ENCODE measurements around the gene SEMA3F. TPM values are rescaled to one million over a fixed set of nuclear protein-coding genes. Genes with fewer than 3 reads are reported as not detected.

Gene SEMA3F
- total RNA-seq, 6 experiments from 2014 or later: 20.5 to 35.6 (median 22.8) TPM

DNA sequence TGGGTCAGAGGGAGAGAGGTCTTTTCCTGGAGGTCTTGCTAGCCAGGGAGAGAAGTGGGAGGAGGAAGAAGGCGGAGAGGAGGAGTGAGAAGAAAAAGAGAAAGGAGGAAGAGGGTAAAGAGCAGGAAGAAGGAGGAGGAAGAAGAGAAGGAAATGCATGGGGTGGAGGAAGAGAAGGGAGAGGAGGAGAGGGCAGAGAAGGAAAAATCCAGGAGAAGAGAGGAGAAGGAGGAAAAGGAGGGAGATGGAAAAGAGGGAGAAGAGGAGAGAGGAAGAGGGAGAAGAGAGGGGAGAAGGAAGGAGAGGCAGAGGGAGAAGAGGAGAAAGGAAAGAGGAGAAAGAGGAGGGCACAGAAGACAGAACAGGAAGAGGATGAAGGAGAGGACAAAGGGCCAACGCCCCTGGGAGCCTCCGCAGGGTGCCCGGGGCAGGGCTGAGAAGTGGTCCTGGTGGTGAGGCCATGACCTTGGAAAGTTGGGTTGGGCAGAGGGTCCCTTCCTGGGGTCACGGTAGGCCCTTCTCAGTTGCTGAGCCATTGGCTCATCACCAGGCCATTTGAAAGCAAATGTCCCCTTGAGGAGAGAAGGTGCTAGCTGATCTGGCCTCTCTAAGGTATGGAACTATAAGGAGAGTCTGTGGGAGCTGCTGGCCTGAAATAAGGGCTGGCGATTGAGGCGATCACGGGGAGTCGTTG lies 1.2 kb upstream of the SEMA3F start:
- H3K4me1 Mint-ChIP-seq (ENCODE audit: low read depth): peaks cover 39% of the 10 kb centered on the region
- H3K9me3 Mint-ChIP-seq: no peaks in the 10 kb centered on the region
- H3K27ac Mint-ChIP-seq: no peak overlapping the region
- TF ChIP-seq, protein P1, sequence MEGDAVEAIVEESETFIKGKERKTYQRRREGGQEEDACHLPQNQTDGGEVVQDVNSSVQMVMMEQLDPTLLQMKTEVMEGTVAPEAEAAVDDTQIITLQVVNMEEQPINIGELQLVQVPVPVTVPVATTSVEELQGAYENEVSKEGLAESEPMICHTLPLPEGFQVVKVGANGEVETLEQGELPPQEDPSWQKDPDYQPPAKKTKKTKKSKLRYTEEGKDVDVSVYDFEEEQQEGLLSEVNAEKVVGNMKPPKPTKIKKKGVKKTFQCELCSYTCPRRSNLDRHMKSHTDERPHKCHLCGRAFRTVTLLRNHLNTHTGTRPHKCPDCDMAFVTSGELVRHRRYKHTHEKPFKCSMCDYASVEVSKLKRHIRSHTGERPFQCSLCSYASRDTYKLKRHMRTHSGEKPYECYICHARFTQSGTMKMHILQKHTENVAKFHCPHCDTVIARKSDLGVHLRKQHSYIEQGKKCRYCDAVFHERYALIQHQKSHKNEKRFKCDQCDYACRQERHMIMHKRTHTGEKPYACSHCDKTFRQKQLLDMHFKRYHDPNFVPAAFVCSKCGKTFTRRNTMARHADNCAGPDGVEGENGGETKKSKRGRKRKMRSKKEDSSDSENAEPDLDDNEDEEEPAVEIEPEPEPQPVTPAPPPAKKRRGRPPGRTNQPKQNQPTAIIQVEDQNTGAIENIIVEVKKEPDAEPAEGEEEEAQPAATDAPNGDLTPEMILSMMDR (IDR thresholded peaks at IDR 0.05): no peak
- no peaks in the 10 kb centered on the region for H3K36me3 Mint-ChIP-seq (ENCODE audit: low read depth)
- DNase-seq: no peak
- peaks cover 6% of the 10 kb centered on the region for H3K27me3 Mint-ChIP-seq (ENCODE audit: insufficient read depth)
- H3K4me3 Mint-ChIP-seq: peak overlapping the region; percentile 64

- peaks cover 41% of the 10 kb centered on the region for H3K4me1 Mint-ChIP-seq (ENCODE audit: low read depth)
- peak overlapping the region; percentile 64 for H3K4me3 Mint-ChIP-seq
- peaks cover 6% of the 10 kb centered on the region for H3K27me3 Mint-ChIP-seq (ENCODE audit: insufficient read depth)
- TF ChIP-seq, protein P1 (IDR thresholded peaks at IDR 0.05): peak; percentile 32; the same call in 1 of the 2 replicates
- H3K27ac Mint-ChIP-seq: no peak overlapping the region
- no peak for DNase-seq
- no peaks in the 10 kb centered on the region for H3K36me3 Mint-ChIP-seq (ENCODE audit: low read depth)
- H3K9me3 Mint-ChIP-seq: no peaks in the 10 kb centered on the region
These were observed 666 bp upstream of the SEMA3F start for GRCh38 chr3:50154476-50154839.

- H3K4me1 Mint-ChIP-seq (ENCODE audit: low read depth): peaks cover 41% of the 10 kb centered on the region
These were observed 361 bp downstream of the SEMA3F start for GRCh38 chr3:50155491-50155878.

GRCh38 chr3:50155891-50156290 lies 767 bp downstream of the SEMA3F start:
- Mint-ChIP-seq H3K9me3 (no peaks in the 10 kb centered on the region), H3K4me1 (ENCODE audit: low read depth) (peaks cover 41% of the 10 kb centered on the region), H3K27ac (peak overlapping the region; percentile 67; the same call in 1 of the 2 replicates), H3K4me3 (peak overlapping the region; percentile 88), H3K27me3 (ENCODE audit: insufficient read depth) (peaks cover 6% of the 10 kb centered on the region), H3K36me3 (ENCODE audit: low read depth) (no peaks in the 10 kb centered on the region)
- TF ChIP-seq, protein P1 (IDR thresholded peaks at IDR 0.05): no peak
- no peak for DNase-seq

More at GRCh38 chr3:50155491-50155878, 361 bp downstream of the SEMA3F start:
- peak overlapping the region; percentile 88 for H3K4me3 Mint-ChIP-seq
- no peaks in the 10 kb centered on the region for H3K9me3 Mint-ChIP-seq
- DNase-seq: no peak
- H3K27me3 Mint-ChIP-seq (ENCODE audit: insufficient read depth): peaks cover 6% of the 10 kb centered on the region
- H3K27ac Mint-ChIP-seq: peak overlapping the region; percentile 67; the same call in 1 of the 2 replicates
- TF ChIP-seq, protein P1 (IDR thresholded peaks at IDR 0.05): no peak
- H3K36me3 Mint-ChIP-seq (ENCODE audit: low read depth): no peaks in the 10 kb centered on the region

DNA sequence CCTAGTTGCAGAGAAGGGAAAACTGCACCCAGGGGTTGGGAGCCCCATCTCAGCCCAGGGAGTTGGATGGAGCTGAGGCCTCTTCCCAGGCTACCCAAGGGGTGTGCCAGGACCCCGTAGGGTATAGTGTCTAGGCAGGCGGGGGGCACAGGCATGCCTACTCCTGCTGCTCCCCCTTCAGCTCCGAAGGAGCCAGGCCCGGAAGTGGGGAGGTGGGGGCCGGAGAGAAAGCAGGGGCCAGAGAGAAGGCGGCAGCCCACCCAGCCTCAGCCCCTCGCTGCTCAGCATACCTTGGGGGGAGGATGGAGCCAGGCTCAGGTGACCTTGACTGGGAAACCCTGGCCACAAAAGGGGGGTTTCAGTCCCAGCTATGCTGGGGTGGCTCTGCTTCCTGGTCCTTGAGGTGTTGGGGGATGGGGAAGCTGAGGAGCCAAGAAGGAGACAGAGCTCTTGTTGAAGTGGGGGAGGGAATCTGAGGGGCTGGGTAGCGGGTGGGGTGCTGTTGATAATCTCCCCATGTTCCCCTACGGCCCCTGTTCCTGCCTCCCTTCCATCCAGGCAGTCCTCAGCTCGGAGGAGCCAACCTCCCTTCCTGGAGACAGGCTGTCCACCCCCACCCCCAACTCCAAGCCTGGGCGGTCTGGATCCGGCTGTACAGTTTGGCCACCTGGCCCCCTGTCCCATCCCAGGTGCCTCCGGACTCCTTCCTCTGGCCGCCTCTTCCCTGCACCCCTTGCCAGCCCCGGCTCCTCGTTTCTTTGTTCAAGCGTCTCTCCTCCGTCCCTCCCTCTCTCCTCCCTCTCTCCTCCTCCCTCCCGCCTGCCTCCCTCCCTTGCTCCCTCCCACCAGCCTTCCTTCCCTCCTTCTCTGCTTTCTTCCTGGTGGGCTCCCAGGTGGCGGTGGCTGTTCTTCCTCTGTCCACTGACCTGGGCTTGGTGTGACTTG lies 1.7 kb downstream of the SEMA3F start:
- Mint-ChIP-seq H3K36me3 (ENCODE audit: low read depth) (no peaks in the 10 kb centered on the region), H3K4me3 (peak overlapping the region; percentile 88), H3K9me3 (no peaks in the 10 kb centered on the region), H3K4me1 (ENCODE audit: low read depth) (peaks cover 50% of the 10 kb centered on the region), H3K27me3 (ENCODE audit: insufficient read depth) (peaks cover 6% of the 10 kb centered on the region), H3K27ac (peak overlapping the region; percentile 67)
- TF ChIP-seq, protein P1 (IDR thresholded peaks at IDR 0.05): no peak
- DNase-seq: no peak

All from HFFc6 (cell line).